HCT116 (cell line): Measurements from ENCODE around the gene SDC1. TPM values are rescaled to one million over a fixed set of nuclear protein-coding genes. Genes with fewer than 3 reads are reported as not detected.

Experiments
- ATAC-seq: fragments of 200-7000 bp; cut with Tn5 transposase; 2 replicates; pipeline ENCODE4 v1.9.1; 2020; ENCODE audit warnings: mild to moderate bottlenecking, moderate library complexity
- BruUV-seq: library from RNA; stranded (reverse); fragments of 400-500 nt; replicated peaks from 2 replicates; lab custom pipeline; 2021; lab: Mats Ljungman, UMichigan
- CTCF ChIA-PET: fragments of 300-600 bp; sonication (Branson Sonifier 250); formaldehyde crosslinking; loops from one replicate; lab custom pipeline; 2021; ENCODE audit warnings: antibody characterized with exemption; lab: Charles Lee
- POLR2A ChIA-PET: fragments of 300-600, 350-600 bp; sonication (Branson Sonifier 250); formaldehyde crosslinking; loops from one replicate; lab custom pipeline; 2021; ENCODE audit warnings: antibody characterized with exemption; lab: Charles Lee
- RAD21 ChIA-PET, 2 experiments: fragments of 300-600 bp; sonication (Branson Sonifier 250); formaldehyde crosslinking; loops; one replicate each; lab custom pipeline; 2023; ENCODE audit warnings: low total read pairs in 2 of 2; ENCODE audit not compliant: uncharacterized antibody in 2 of 2, unreplicated experiment in 2 of 2, low non-redundant PET in 1 of 2; lab: Charles Lee
- DNase-seq: peaks from one replicate; pipeline ENCODE4 v3.0.0-alpha.2; 2010; ENCODE audit warnings: low read depth, low spot score
- H2AFZ ChIP-seq: fragments of 200-600 bp; shearing (Covaris generic), sonication (generic); 2 replicates; pipeline ENCODE4 v1.6.1; 2017; ENCODE audit warnings: low read depth, mixed run types, mixed read lengths, antibody characterized with exemption, low read length; ENCODE audit not compliant: poor library complexity, severe bottlenecking
- H3K27ac ChIP-seq: 2 replicates; pipeline ENCODE4 v1.5.1; 2012; ENCODE audit warnings: low read depth, low read length
- H3K27me3 ChIP-seq: fragments of 200-600 bp; sonication (generic); 2 replicates; pipeline ENCODE4 v1.6.1; 2016; ENCODE audit warnings: mixed run types, low read length, mixed read lengths; ENCODE audit not compliant: insufficient read depth
- H3K36me3 ChIP-seq, 2 experiments: fragments of 200-500 bp in 1 of 2; fragments of 200-600 bp in 1 of 2; sonication (Bioruptor generic) in 1 of 2; sonication (generic) in 1 of 2; 2 replicates each; pipeline versions ENCODE4 v1.5.1 to v1.6.1; 2014 to 2016; ENCODE audit warnings: low read length in 2 of 2, inconsistent platforms in 1 of 2, mixed read lengths in 1 of 2, mixed run types in 1 of 2; ENCODE audit not compliant: insufficient read depth in 2 of 2, control insufficient read depth in 1 of 2
- H3K4me1 ChIP-seq, 2 experiments: fragments of 200-600 bp in 1 of 2; sonication (generic) in 1 of 2; 2 replicates each; pipeline versions ENCODE4 v1.5.1 to v1.6.1; 2012 to 2017; ENCODE audit warnings: low read length in 2 of 2, inconsistent platforms in 1 of 2, mild to moderate bottlenecking in 1 of 2, mixed read lengths in 1 of 2, mixed run types in 1 of 2, moderate library complexity in 1 of 2; ENCODE audit not compliant: insufficient read depth in 2 of 2, control insufficient read depth in 1 of 2
- H3K4me2 ChIP-seq: fragments of 200-600 bp; sonication (generic); 2 replicates; pipeline ENCODE4 v1.6.1; 2017; ENCODE audit warnings: mixed run types, low read length, mixed read lengths
- H3K4me3 ChIP-seq, 2 experiments: fragments of 200-600 bp in 1 of 2; sonication (generic) in 1 of 2; replicated peaks in 1 of 2; 2 replicates each; pipeline ENCODE4 v1.5.1; 2011 to 2016; ENCODE audit warnings: low read length in 2 of 2, control low read depth in 1 of 2, low read depth in 1 of 2, mild to moderate bottlenecking in 1 of 2, mixed read lengths in 1 of 2, mixed run types in 1 of 2
- H3K79me2 ChIP-seq: fragments of 200-600 bp; sonication (generic); 2 replicates; pipeline ENCODE4 v1.6.1; 2017; ENCODE audit warnings: mild to moderate bottlenecking, mixed run types, low read length, moderate library complexity, mixed read lengths; ENCODE audit not compliant: insufficient read depth
- H3K9ac ChIP-seq: fragments of 200-600 bp; sonication (generic); 2 replicates; pipeline ENCODE4 v1.6.1; 2016; ENCODE audit warnings: low read length, mixed read lengths
- H3K9me2 ChIP-seq: fragments of 200-600 bp; sonication (generic), shearing (Covaris generic); 2 replicates; pipeline ENCODE4 v1.6.1; 2017; ENCODE audit warnings: mixed run types, mild to moderate bottlenecking, moderate library complexity; ENCODE audit not compliant: insufficient read depth
- H3K9me3 ChIP-seq, 2 experiments: fragments of 200-500 bp in 1 of 2; fragments of 200-600 bp in 1 of 2; sonication (Bioruptor generic) in 1 of 2; sonication (generic) in 1 of 2; 2 replicates each; pipeline ENCODE4 v1.6.1; 2014 to 2017; ENCODE audit warnings: low read length in 2 of 2, mixed read lengths in 2 of 2, inconsistent platforms in 1 of 2, low read depth in 1 of 2, mild to moderate bottlenecking in 1 of 2, mixed run types in 1 of 2, moderate library complexity in 1 of 2; ENCODE audit not compliant: control insufficient read depth in 1 of 2, insufficient read depth in 1 of 2
- H4K20me1 ChIP-seq: fragments of 200-600 bp; sonication (generic), shearing (Covaris generic); 2 replicates; pipeline ENCODE4 v1.6.1; 2017; ENCODE audit warnings: mixed run types, mild to moderate bottlenecking, moderate library complexity; ENCODE audit not compliant: insufficient read depth
- EZH2phosphoT487 ChIP-seq: fragments of 200-600 bp; IDR thresholded peaks from 2 replicates; pipeline ENCODE4 v1.6.1; 2018; ENCODE audit warnings: antibody characterized with exemption, borderline replicate concordance
- POLR2A ChIP-seq: IDR thresholded peaks from 2 replicates; pipeline ENCODE4 v1.7.0; 2011; ENCODE audit warnings: borderline replicate concordance; ENCODE audit not compliant: insufficient read depth, insufficient read length; ENCODE audit errors: extremely low read depth
- POLR2AphosphoS5 ChIP-seq: IDR thresholded peaks from 2 replicates; pipeline ENCODE4 v1.6.1; 2011; ENCODE audit warnings: mild to moderate bottlenecking, low read depth, low read length, moderate library complexity
- SIN3A ChIP-seq: IDR thresholded peaks from 2 replicates; pipeline ENCODE4 v1.6.1; 2012; ENCODE audit warnings: low read depth
- YY1 ChIP-seq: IDR thresholded peaks from 2 replicates; pipeline ENCODE4 v1.6.1; 2011; ENCODE audit warnings: low read length, low read depth, moderate library complexity, mild to moderate bottlenecking; ENCODE audit not compliant: insufficient replicate concordance; ENCODE audit errors: extremely low read depth
- ZFX ChIP-seq: fragments of 450-650 bp; IDR thresholded peaks from 2 replicates; pipeline ENCODE4 v1.6.1; 2017
- ZNF274 ChIP-seq: fragments of 200-500 bp; sonication (Bioruptor generic); IDR thresholded peaks from 2 replicates; pipeline ENCODE4 v1.6.1; 2014; ENCODE audit warnings: mild to moderate bottlenecking, low read depth, low read length, inconsistent platforms
- intact Hi-C: fragments of 100-400 bp; cut with micrococcal nuclease; formaldehyde crosslinking; loops from 2 replicates; pipeline ENCODE4 v1.10.0; 2022
- total RNA-seq: library from RNA; stranded (reverse); gene quantifications from one replicate; pipeline ENCODE4 v1.2.1, GENCODE V29; 2021; ENCODE audit not compliant: unreplicated experiment

SDC1 gene
- total RNA-seq, 1 experiment from 2014 or later, result 32.0 TPM

DNA sequence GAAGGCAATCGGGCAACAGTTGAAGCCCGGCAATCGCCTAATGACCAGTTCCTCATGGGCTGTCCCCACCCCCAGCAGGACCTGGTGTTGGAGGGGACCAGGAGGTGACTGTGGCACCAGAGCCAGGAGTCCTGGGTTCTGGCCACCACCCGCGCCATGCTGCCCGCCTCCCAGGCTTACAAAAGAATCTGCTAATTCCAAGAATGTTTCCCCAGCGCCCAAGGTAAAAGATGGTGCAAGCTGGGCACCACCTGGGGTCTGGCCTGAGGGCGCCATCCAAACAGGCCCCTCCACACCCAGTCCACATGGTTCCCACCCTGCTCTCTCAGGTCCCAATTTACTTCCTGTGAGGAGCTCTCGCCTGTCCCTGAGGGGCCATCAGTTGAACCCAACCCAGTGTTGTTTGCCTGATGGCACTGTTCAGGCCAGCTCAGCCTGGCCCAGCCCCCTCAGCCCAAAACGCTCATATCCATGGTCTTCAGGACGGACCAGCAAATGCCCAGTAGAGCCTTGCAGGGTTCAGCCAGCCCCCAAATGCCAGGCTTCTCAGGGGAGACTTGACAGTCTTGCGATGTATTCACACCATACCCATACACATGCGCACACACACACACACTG, 5.1 kb downstream of the SDC1 start (continued):
- TF ChIP-seq EZH2phosphoT487 (no peak), YY1 (no peak)
- TF ChIP-seq, all 23 proteins: peak for 0

DNA sequence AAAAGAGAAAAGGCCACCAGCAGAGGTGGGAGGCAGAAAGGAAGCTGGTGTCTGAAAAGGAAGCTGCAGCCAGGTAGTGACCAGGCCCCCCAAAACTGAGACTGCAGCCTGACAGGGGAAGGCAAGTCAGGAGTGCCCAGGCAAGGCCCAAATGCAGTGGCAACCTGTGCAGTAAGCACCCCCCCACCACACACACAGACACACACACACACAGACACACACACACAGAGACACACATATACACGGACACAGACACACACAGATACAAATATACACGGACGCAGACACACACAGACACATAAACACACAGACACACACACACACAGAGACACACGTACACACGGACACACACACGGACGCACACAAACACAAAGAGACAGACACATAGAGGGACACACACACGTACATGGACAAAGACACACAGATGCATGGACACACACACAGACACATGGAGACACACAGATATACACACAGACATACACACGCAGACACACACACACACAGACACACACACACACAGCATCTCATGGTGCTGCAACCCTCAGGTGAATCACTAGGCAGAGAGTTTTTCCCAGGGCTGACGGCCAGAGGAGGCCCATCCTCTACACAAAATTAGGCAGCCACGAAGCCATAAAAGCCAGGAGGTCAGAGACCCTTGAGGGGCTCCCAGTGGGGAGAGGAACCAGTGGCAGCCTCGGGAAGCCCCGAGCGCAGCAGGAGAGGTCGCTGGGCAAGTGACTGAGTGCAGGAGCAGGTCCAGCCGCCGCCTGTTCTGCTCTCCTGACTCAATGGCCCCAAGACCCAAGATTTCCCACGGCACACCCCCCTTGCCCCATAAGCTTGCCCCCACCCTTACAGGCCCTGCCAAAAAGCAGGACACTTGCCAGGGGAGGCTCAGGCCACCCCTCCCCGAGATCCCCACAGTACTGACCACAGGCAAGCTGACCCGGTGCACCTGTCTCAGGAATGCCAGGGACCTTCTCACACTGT, 6.3 kb downstream of the SDC1 start:
- H3K36me3 ChIP-seq, result no peaks in the 10 kb centered on the region

More for the DNA sequence above, 6.3 kb downstream of the SDC1 start:
- H4K20me1 ChIP-seq, result no peaks in the 10 kb centered on the region
- H2AFZ ChIP-seq, result no peak overlapping the region
- DNase-seq (no peak), ATAC-seq (no peak)
- no peaks in the 10 kb centered on the region for H3K9me3 ChIP-seq
- no TSS peak for BruUV-seq
- H3K27me3 ChIP-seq, result no peaks in the 10 kb centered on the region
- intact Hi-C loops, result no loop called here
- no peak overlapping the region for H3K4me3 ChIP-seq
- peaks cover 41% of the 10 kb centered on the region for H3K79me2 ChIP-seq
- ChIA-PET CTCF (no interaction called here), RAD21 (no interaction called here), POLR2A (no interaction called here)
- H3K9ac ChIP-seq, result no peak overlapping the region
- peaks cover 15 to 49% of the 10 kb centered on the region in 2 experiments for H3K4me1 ChIP-seq
- no peak overlapping the region for H3K27ac ChIP-seq
- TF ChIP-seq ZFX (no peak), POLR2A (no peak), ZNF274 (no peak), POLR2AphosphoS5 (no peak), SIN3A (no peak)
- H3K9me2 ChIP-seq, result no peaks in the 10 kb centered on the region
- no peak overlapping the region for H3K4me2 ChIP-seq
